Activated T-cell treated with anti-CD3 and anti-CD28 coated beads, Interleukin-2, amount 50 U/mL, for 24 hours (primary cell): ENCODE results near the gene ACER2.

ENCODE experiments used
- DNase-seq: peaks from one replicate; pipeline ENCODE4 v3.0.0-alpha.2; 2020
- H3K27ac Mint-ChIP-seq: 2 replicates; pipeline ENCODE4 v1.8.0; 2020; ENCODE audit warnings: mild to moderate bottlenecking, mixed read lengths
- H3K27me3 Mint-ChIP-seq: 2 replicates; pipeline ENCODE4 v1.8.0; 2020; ENCODE audit warnings: mixed read lengths
- H3K36me3 Mint-ChIP-seq: 2 replicates; pipeline ENCODE4 v1.8.0; 2020; ENCODE audit warnings: low read depth, mixed read lengths
- H3K4me1 Mint-ChIP-seq: 2 replicates; pipeline ENCODE4 v1.8.0; 2020; ENCODE audit warnings: low read depth, mixed read lengths
- H3K4me3 Mint-ChIP-seq: 2 replicates; pipeline ENCODE4 v1.8.0; 2020; ENCODE audit warnings: mild to moderate bottlenecking, moderate library complexity, mixed read lengths
- H3K9me3 Mint-ChIP-seq: 2 replicates; pipeline ENCODE4 v1.8.0; 2020; ENCODE audit warnings: mixed read lengths

ACER2 gene

GRCh38 chr9:19495186-19496028 is 86.6 kb downstream of the ACER2 start:
- peaks cover 12% of the 10 kb centered on the region for H3K4me1 Mint-ChIP-seq
- H3K27me3 Mint-ChIP-seq: peaks cover 21% of the 10 kb centered on the region
- no peaks in the 10 kb centered on the region for H3K9me3 Mint-ChIP-seq
- H3K36me3 Mint-ChIP-seq: no peaks in the 10 kb centered on the region
- no peak for DNase-seq
- no peak overlapping the region for H3K4me3 Mint-ChIP-seq
- H3K27ac Mint-ChIP-seq: no peak overlapping the region

- no peaks in the 10 kb centered on the region for H3K9me3 Mint-ChIP-seq
- peaks cover 12% of the 10 kb centered on the region for H3K4me1 Mint-ChIP-seq
- H3K36me3 Mint-ChIP-seq: no peaks in the 10 kb centered on the region
- DNase-seq: no peak
- H3K4me3 Mint-ChIP-seq: no peak overlapping the region
- peaks cover 24% of the 10 kb centered on the region for H3K27me3 Mint-ChIP-seq
- H3K27ac Mint-ChIP-seq: no peak overlapping the region
Observed at GRCh38 chr9:19496321-19497050, 87.7 kb downstream of the ACER2 start.

- Mint-ChIP-seq H3K4me1 (peaks cover 12% of the 10 kb centered on the region), H3K4me3 (no peak overlapping the region), H3K27ac (no peak overlapping the region), H3K9me3 (no peaks in the 10 kb centered on the region), H3K36me3 (no peaks in the 10 kb centered on the region), H3K27me3 (peaks cover 22% of the 10 kb centered on the region)
- no peak for DNase-seq
Observed at GRCh38 chr9:19497276-19497675, 88.5 kb downstream of the ACER2 start.

- H3K27ac Mint-ChIP-seq: no peak overlapping the region
- H3K36me3 Mint-ChIP-seq: no peaks in the 10 kb centered on the region
- peaks cover 18% of the 10 kb centered on the region for H3K27me3 Mint-ChIP-seq
- H3K4me1 Mint-ChIP-seq: peaks cover 9% of the 10 kb centered on the region
- no peak overlapping the region for H3K4me3 Mint-ChIP-seq
- no peak for DNase-seq
- H3K9me3 Mint-ChIP-seq: no peaks in the 10 kb centered on the region
Observed at GRCh38 chr9:19498015-19498414, 89.2 kb downstream of the ACER2 start.
